IMR-90 (cell line): ENCODE measurements around the gene MECR. TPM values are rescaled to one million over a fixed set of nuclear protein-coding genes. Genes with fewer than 3 reads are reported as not detected.

Experiments
- ATAC-seq: fragments of 200-7000 bp; cut with Tn5 transposase; 2 replicates; pipeline ENCODE4 v1.9.1; 2020; ENCODE audit warnings: low read depth, mild to moderate bottlenecking, moderate library complexity
- BruUV-seq: library from RNA; stranded (reverse); fragments of 400-500 nt; replicated peaks from 2 replicates; lab custom pipeline; 2021; lab: Mats Ljungman, UMichigan
- CTCF ChIA-PET: fragments of 300-600 bp; formaldehyde crosslinking; extraction: SDS; loops from one replicate; lab custom pipeline; 2021; ENCODE audit warnings: antibody characterized with exemption; lab: Yijun Ruan, JAX
- POLR2A ChIA-PET: fragments of 300-600 bp; sonication (Branson Sonifier 250); formaldehyde crosslinking; loops from one replicate; lab custom pipeline; 2022; ENCODE audit warnings: antibody characterized with exemption; ENCODE audit not compliant: unreplicated experiment; lab: Charles Lee
- DNase-seq: peaks from one replicate; pipeline ENCODE4 v3.0.0; 2013
- H2AFZ ChIP-seq: replicated peaks from 2 replicates; pipeline ENCODE3; 2013; ENCODE audit warnings: low read length, mild to moderate bottlenecking; ENCODE audit not compliant: poor library complexity
- H2AK5ac ChIP-seq: 2 replicates; pipeline ENCODE4 v1.6.1; 2013; ENCODE audit warnings: low read depth, low read length, inconsistent platforms
- H2AK9ac ChIP-seq: replicated peaks from 2 replicates; pipeline ENCODE3; 2013; ENCODE audit warnings: mild to moderate bottlenecking, low read depth, low read length, moderate library complexity; ENCODE audit not compliant: poor library complexity
- H2BK120ac ChIP-seq: 2 replicates; pipeline ENCODE4 v1.6.1; 2013; ENCODE audit warnings: low read depth, low read length, inconsistent platforms
- H2BK15ac ChIP-seq: 3 replicates; pipeline ENCODE4 v1.6.1; 2013; ENCODE audit warnings: low read depth, low read length, inconsistent platforms
- H2BK20ac ChIP-seq: 2 replicates; pipeline ENCODE4 v1.6.1; 2013; ENCODE audit warnings: low read depth, mild to moderate bottlenecking, inconsistent platforms, low read length, moderate library complexity
- H2BK5ac ChIP-seq: 2 replicates; pipeline ENCODE4 v1.6.1; 2013; ENCODE audit warnings: mild to moderate bottlenecking, low read depth, low read length, inconsistent platforms; ENCODE audit not compliant: poor library complexity, severe bottlenecking
- H3K14ac ChIP-seq: replicated peaks from 2 replicates; pipeline ENCODE4 v1.6.1; 2013; ENCODE audit warnings: low read depth, low read length, inconsistent platforms
- H3K18ac ChIP-seq: 2 replicates; pipeline ENCODE4 v1.6.1; 2013; ENCODE audit warnings: low read depth, low read length, control low read depth
- H3K23ac ChIP-seq: 2 replicates; pipeline ENCODE4 v1.6.1; 2013; ENCODE audit warnings: low read depth, low read length, inconsistent platforms
- H3K27ac ChIP-seq: 2 replicates; pipeline ENCODE4 v1.5.1; 2013; ENCODE audit warnings: mild to moderate bottlenecking, control low read depth, low read length; ENCODE audit not compliant: insufficient read depth
- H3K27me3 ChIP-seq: 2 replicates; pipeline ENCODE4 v1.6.1; 2013; ENCODE audit warnings: low read length; ENCODE audit not compliant: control insufficient read depth, insufficient read depth
- H3K36me3 ChIP-seq: 2 replicates; pipeline ENCODE4 v1.6.1; 2013; ENCODE audit warnings: low read length, mixed read lengths; ENCODE audit not compliant: control insufficient read depth, insufficient read depth
- H3K4ac ChIP-seq: 2 replicates; pipeline ENCODE4 v1.6.1; 2013; ENCODE audit warnings: low read depth, low read length, inconsistent platforms
- H3K4me1 ChIP-seq: 2 replicates; pipeline ENCODE4 v1.6.1; 2013; ENCODE audit warnings: low read length, mixed read lengths; ENCODE audit not compliant: control insufficient read depth, insufficient read depth
- H3K4me2 ChIP-seq: 2 replicates; pipeline ENCODE4 v1.6.1; 2013; ENCODE audit warnings: low read depth, mild to moderate bottlenecking, control low read depth, low read length, moderate library complexity
- H3K4me3 ChIP-seq: 2 replicates; pipeline ENCODE4 v1.5.1; 2013; ENCODE audit warnings: low read depth, mild to moderate bottlenecking, control low read depth, low read length, moderate library complexity; ENCODE audit not compliant: insufficient read depth
- H3K56ac ChIP-seq: 2 replicates; pipeline ENCODE4 v1.6.1; 2013; ENCODE audit warnings: low read length, inconsistent platforms; ENCODE audit not compliant: insufficient read depth; ENCODE audit errors: extremely low read depth
- H3K79me1 ChIP-seq, 2 experiments: 2 replicates each; pipeline ENCODE4 v1.6.1; 2013; ENCODE audit warnings: low read length in 2 of 2, inconsistent platforms in 1 of 2, low read depth in 1 of 2
- H3K9ac ChIP-seq: 2 replicates; pipeline ENCODE4 v1.6.1; 2013; ENCODE audit warnings: low read depth, low read length, control low read depth
- H3K9me1 ChIP-seq: 2 replicates; pipeline ENCODE4 v1.6.1; 2013; ENCODE audit warnings: low read length, inconsistent platforms; ENCODE audit not compliant: insufficient read depth
- H3K9me3 ChIP-seq: 2 replicates; pipeline ENCODE4 v1.6.1; 2013; ENCODE audit warnings: low read length; ENCODE audit not compliant: control insufficient read depth, insufficient read depth
- H4K20me1 ChIP-seq: 2 replicates; pipeline ENCODE4 v1.6.1; 2013; ENCODE audit warnings: low read length, inconsistent platforms; ENCODE audit not compliant: insufficient read depth
- H4K5ac ChIP-seq: 2 replicates; pipeline ENCODE4 v1.6.1; 2013; ENCODE audit warnings: mild to moderate bottlenecking, low read depth, low read length, control low read depth
- H4K8ac ChIP-seq, 2 experiments: 2 replicates each; pipeline ENCODE4 v1.6.1; 2013; ENCODE audit warnings: low read depth in 2 of 2, low read length in 2 of 2, control low read depth in 1 of 2, inconsistent platforms in 1 of 2
- H4K91ac ChIP-seq: 2 replicates; pipeline ENCODE4 v1.6.1; 2013; ENCODE audit warnings: low read depth, low read length, inconsistent platforms; ENCODE audit not compliant: insufficient read depth
- BHLHE40 ChIP-seq: fragments of 150-350 bp; IDR thresholded peaks from 2 replicates; pipeline ENCODE4 v1.6.1; 2016; ENCODE audit warnings: mild to moderate bottlenecking, low read depth, low read length
- CEBPB ChIP-seq: IDR thresholded peaks from 2 replicates; pipeline ENCODE4 v1.6.1; 2012; ENCODE audit warnings: low read depth, low read length, improper control_type of control experiment
- CHD1 ChIP-seq: IDR thresholded peaks from 2 replicates; pipeline ENCODE4 v1.6.1; 2012; ENCODE audit warnings: low read depth, low read length, improper control_type of control experiment
- FOS ChIP-seq: fragments of 150-350 bp; IDR thresholded peaks from 2 replicates; pipeline ENCODE4 v1.6.1; 2016; ENCODE audit warnings: low read depth, low read length
- MAZ ChIP-seq: IDR thresholded peaks from 2 replicates; pipeline ENCODE4 v1.6.1; 2012; ENCODE audit warnings: low read depth, mild to moderate bottlenecking, low read length, improper control_type of control experiment, moderate library complexity, borderline replicate concordance
- MXI1 ChIP-seq: IDR thresholded peaks from 2 replicates; pipeline ENCODE4 v1.6.1; 2012; ENCODE audit warnings: low read depth, mild to moderate bottlenecking, low read length, moderate library complexity, borderline replicate concordance
- POLR2A ChIP-seq: IDR thresholded peaks from 2 replicates; pipeline ENCODE4 v1.6.1; 2012; ENCODE audit warnings: mild to moderate bottlenecking, low read depth, low read length
- RAD21 ChIP-seq: IDR thresholded peaks from 2 replicates; pipeline ENCODE4 v1.6.1; 2012; ENCODE audit warnings: low read length, improper control_type of control experiment
- RCOR1 ChIP-seq: IDR thresholded peaks from 2 replicates; pipeline ENCODE4 v1.6.1; 2012; ENCODE audit warnings: mild to moderate bottlenecking, low read length, improper control_type of control experiment; ENCODE audit not compliant: insufficient replicate concordance
- RFX5 ChIP-seq: IDR thresholded peaks from 2 replicates; pipeline ENCODE4 v1.8.0; 2012; ENCODE audit warnings: low read depth, mild to moderate bottlenecking, low read length, moderate library complexity
- SMC3 ChIP-seq: fragments of 150-350 bp; IDR thresholded peaks from 2 replicates; pipeline ENCODE4 v1.6.1; 2016; ENCODE audit warnings: low read depth, mild to moderate bottlenecking, antibody characterized with exemption, low read length, moderate library complexity
- WGBS, 2 experiments: methylation state at CpG; one replicate each; pipeline versions ENCODE4 v1.1.5 to v1.1.7; 2013; ENCODE audit warnings: missing lambda C conversion rate in 2 of 2; ENCODE audit not compliant: insufficient read length in 1 of 2; ENCODE audit errors: extremely low coverage in 2 of 2; 5-methylcytosine and 5-hydroxymethylcytosine counted together
- dilution Hi-C: fragments of 300-500 bp; cut with HindIII; formaldehyde crosslinking; loops from one replicate; pipeline ENCODE4 v1.14.3; 2018; ENCODE audit warnings: low sequenced_read_pairs; ENCODE audit not compliant: unreplicated experiment
- in situ Hi-C: fragments of 300-500 bp; cut with MboI; formaldehyde crosslinking; loops from 3 replicates; pipeline ENCODE4 v1.14.3; 2019; ENCODE audit warnings: low sequenced_read_pairs, inconsistent platforms, mixed read lengths
- intact Hi-C: fragments of 100-400 bp; cut with micrococcal nuclease; formaldehyde crosslinking; loops from 2 replicates; pipeline ENCODE4 v1.10.0; 2022
- polyA plus RNA-seq, 3 experiments: library from polyadenylated mRNA; depleted of rRNA; stranded (reverse); fragments of >200 nt; gene quantifications; 2 replicates each; pipeline ENCODE4 v1.2.3, GENCODE V29; 2012; ENCODE audit warnings: low replicate concordance in 1 of 3
- total RNA-seq: library from RNA; depleted of rRNA; stranded (reverse); fragments of >200 nt; gene quantifications from 2 replicates; pipeline ENCODE4 v1.2.3, GENCODE V29; 2012
- TF ChIP-seq, protein P1 (sequence below): fragments of 150-350 bp; IDR thresholded peaks from 2 replicates; pipeline ENCODE4 v1.6.1; 2017; ENCODE audit warnings: mild to moderate bottlenecking, antibody characterized with exemption, low read length, low read depth
- TF ChIP-seq, protein P2 (sequence below): conservative IDR thresholded peaks from 2 replicates; pipeline ENCODE4 v1.5.1; 2012; ENCODE audit warnings: mild to moderate bottlenecking, low read depth, low read length, improper control_type of control experiment
- TF ChIP-seq, protein P3 (sequence below): fragments of 150-350 bp; IDR thresholded peaks from 2 replicates; pipeline ENCODE4 v1.6.1; 2016; ENCODE audit warnings: low read depth, mild to moderate bottlenecking, low read length, moderate library complexity, borderline replicate concordance

Gene MECR
- total and polyA plus RNA-seq, 2 of the 4 experiments (the other 2 are of a cell fraction): 20.3 to 24.8 TPM

DNA sequence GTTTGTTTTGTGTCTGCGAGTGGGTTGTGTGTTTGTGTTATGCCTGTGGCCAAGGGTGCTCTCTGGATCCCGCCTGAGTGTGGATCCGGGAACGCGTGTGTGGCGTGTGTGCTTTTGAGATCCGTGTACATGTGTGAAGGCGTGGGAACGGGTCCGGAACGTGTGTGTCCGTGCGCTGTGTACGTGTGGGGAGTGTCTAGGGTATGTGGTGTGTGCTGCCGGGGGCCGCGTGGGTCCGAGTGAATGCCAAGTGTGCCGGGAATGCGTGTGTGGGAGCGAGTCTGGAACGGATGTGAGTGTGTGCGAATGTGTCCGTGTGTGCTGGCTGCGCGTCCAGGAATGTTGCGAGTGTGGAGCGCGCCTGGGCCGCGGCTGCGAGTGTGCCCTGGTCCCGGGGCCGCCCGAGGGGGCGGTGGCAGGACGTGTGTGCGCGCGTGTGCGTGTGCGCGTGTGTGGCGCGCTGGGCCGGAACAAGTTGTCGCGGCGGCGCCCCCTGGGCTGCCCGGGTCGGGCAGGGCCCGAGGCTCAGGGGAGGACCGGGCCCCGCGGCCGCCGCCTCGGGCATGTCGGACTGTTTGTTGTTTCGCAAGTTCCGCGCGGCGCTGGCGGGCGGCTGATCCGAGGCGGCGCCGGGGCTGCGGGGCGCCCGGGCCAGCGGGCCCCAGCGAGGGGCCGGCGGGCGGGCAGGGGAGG is 6.5 kb upstream of the MECR start:
- peaks cover 12% of the 10 kb centered on the region for H3K4me1 ChIP-seq
- peak overlapping the region; percentile 61 for H3K4me3 ChIP-seq
- H3K18ac ChIP-seq: peak overlapping the region; percentile 56
- H3K36me3 ChIP-seq: no peaks in the 10 kb centered on the region
- POLR2A ChIA-PET: no interaction called here
- ATAC-seq (peak; percentile 49), DNase-seq (peak; percentile 45)
- H2AK5ac ChIP-seq: peak overlapping the region; percentile 63
- H2BK20ac ChIP-seq: no peak overlapping the region
- H2BK15ac ChIP-seq: peak overlapping the region; percentile 12; the same call in 2 of the 3 replicates
- H3K56ac ChIP-seq: 0 out of 2 replicates have a peak overlapping the region, but pooled peaks have one; percentile 22
- dilution Hi-C loops (no loop called here), intact Hi-C loops (loop anchor here (2.0 to 5.0 kb wide), 3 partner anchors 555 to 1472 kb away; no protein-coding TSS in a partner anchor), in situ Hi-C loops (loop anchor here (10.0 kb wide), 1 partner anchor 1478 kb away; no protein-coding TSS in a partner anchor)
- H4K8ac ChIP-seq: peak overlapping the region; percentile 8 to 54; a peak in 3 of 4 replicates
- H4K91ac ChIP-seq: peak overlapping the region; percentile 37
- peak overlapping the region; percentile 97 for H2AK9ac ChIP-seq
- H3K14ac ChIP-seq: peak overlapping the region; percentile 87
- CTCF ChIA-PET: no interaction called here
- H2AFZ ChIP-seq: peak overlapping the region; percentile 98
- peak overlapping the region; percentile 71 for H3K4ac ChIP-seq
- H3K9me1 ChIP-seq: no peaks in the 10 kb centered on the region
- H3K79me1 ChIP-seq: peaks cover 3 to 5% of the 10 kb centered on the region in 2 experiments; a peak in 2 of 4 replicates
- peak overlapping the region; percentile 99 for H3K4me2 ChIP-seq
- H3K23ac ChIP-seq: peak overlapping the region; percentile 89
- H2BK5ac ChIP-seq: peak overlapping the region; percentile 5
- H4K5ac ChIP-seq: peak overlapping the region; percentile 68
- peaks cover 4% of the 10 kb centered on the region; the same call in 1 of the 2 replicates for H3K27me3 ChIP-seq
- H3K9ac ChIP-seq: peak overlapping the region; percentile 77
- H2BK120ac ChIP-seq: peak overlapping the region; percentile 44
- no TSS peak for BruUV-seq
- no peaks in the 10 kb centered on the region for H4K20me1 ChIP-seq
- H3K27ac ChIP-seq: peak overlapping the region; percentile 3; the same call in 1 of the 2 replicates
- no peaks in the 10 kb centered on the region for H3K9me3 ChIP-seq
- WGBS, 2 experiments: 1% methylated on average over 34 of the region's 79 CpGs; no CpG with 5 or more reads in 1 of the 2 experiments
- no peak for TF ChIP-seq RFX5
- TF ChIP-seq, protein P1, sequence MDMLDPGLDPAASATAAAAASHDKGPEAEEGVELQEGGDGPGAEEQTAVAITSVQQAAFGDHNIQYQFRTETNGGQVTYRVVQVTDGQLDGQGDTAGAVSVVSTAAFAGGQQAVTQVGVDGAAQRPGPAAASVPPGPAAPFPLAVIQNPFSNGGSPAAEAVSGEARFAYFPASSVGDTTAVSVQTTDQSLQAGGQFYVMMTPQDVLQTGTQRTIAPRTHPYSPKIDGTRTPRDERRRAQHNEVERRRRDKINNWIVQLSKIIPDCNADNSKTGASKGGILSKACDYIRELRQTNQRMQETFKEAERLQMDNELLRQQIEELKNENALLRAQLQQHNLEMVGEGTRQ: no peak
- no peak for TF ChIP-seq SMC3
- no peak for TF ChIP-seq POLR2A
- no peak for TF ChIP-seq RAD21
- no peak for TF ChIP-seq CHD1
- TF ChIP-seq BHLHE40: peak; percentile 12; the same call in 1 of the 2 replicates
- TF ChIP-seq, protein P2, sequence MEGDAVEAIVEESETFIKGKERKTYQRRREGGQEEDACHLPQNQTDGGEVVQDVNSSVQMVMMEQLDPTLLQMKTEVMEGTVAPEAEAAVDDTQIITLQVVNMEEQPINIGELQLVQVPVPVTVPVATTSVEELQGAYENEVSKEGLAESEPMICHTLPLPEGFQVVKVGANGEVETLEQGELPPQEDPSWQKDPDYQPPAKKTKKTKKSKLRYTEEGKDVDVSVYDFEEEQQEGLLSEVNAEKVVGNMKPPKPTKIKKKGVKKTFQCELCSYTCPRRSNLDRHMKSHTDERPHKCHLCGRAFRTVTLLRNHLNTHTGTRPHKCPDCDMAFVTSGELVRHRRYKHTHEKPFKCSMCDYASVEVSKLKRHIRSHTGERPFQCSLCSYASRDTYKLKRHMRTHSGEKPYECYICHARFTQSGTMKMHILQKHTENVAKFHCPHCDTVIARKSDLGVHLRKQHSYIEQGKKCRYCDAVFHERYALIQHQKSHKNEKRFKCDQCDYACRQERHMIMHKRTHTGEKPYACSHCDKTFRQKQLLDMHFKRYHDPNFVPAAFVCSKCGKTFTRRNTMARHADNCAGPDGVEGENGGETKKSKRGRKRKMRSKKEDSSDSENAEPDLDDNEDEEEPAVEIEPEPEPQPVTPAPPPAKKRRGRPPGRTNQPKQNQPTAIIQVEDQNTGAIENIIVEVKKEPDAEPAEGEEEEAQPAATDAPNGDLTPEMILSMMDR: no peak
- TF ChIP-seq CEBPB: peak; percentile 58
- peak; percentile 26; the same call in 1 of the 2 replicates for TF ChIP-seq MAZ
- peak; percentile 16; the same call in 1 of the 2 replicates for TF ChIP-seq MXI1
- TF ChIP-seq, protein P3, sequence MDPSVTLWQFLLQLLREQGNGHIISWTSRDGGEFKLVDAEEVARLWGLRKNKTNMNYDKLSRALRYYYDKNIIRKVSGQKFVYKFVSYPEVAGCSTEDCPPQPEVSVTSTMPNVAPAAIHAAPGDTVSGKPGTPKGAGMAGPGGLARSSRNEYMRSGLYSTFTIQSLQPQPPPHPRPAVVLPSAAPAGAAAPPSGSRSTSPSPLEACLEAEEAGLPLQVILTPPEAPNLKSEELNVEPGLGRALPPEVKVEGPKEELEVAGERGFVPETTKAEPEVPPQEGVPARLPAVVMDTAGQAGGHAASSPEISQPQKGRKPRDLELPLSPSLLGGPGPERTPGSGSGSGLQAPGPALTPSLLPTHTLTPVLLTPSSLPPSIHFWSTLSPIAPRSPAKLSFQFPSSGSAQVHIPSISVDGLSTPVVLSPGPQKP: no peak
- no peak for TF ChIP-seq RCOR1
- TF ChIP-seq FOS: no peak
